ENCODE measurements around the gene ITPR3. TPM values are rescaled to one million over a fixed set of nuclear protein-coding genes. Genes with fewer than 3 reads are reported as not detected.

The ITPR3 gene
- total RNA-seq, 2 donors from 2014 or later, result 106 to 108 TPM

GRCh38 chr6:33702345-33702977 lies 81.3 kb downstream of the ITPR3 start:
- DNase-seq (no peak), ATAC-seq (peak; percentile 42)

GRCh38 chr6:33704215-33705066 lies 83.3 kb downstream of the ITPR3 start:
- no peak for DNase-seq
- peak; percentile 3 for ATAC-seq
- intact Hi-C loops (cut with DNase I, micrococcal nuclease), result loop anchor here in 1 of 2 donors (10.0 kb wide), 1 partner anchor 120 kb away; the partner anchor contains the start of gene BAK1

More at GRCh38 chr6:33702345-33702977, 81.3 kb downstream of the ITPR3 start:
- intact Hi-C loops (cut with DNase I, micrococcal nuclease), result loop anchor here in 1 of 2 donors (10.0 kb wide), 1 partner anchor 118 kb away; the partner anchor contains the start of gene BAK1

GRCh38 chr6:33705268-33705885 lies 84.3 kb downstream of the ITPR3 start:
- ATAC-seq (no peak), DNase-seq (no peak)
- intact Hi-C loops (cut with DNase I, micrococcal nuclease), result loop anchor here in 1 of 2 donors (10.0 kb wide), 1 partner anchor 121 kb away; the partner anchor contains the start of gene BAK1

GRCh38 chr6:33705955-33706725 lies 85.0 kb downstream of the ITPR3 start:
- DNase-seq (no peak), ATAC-seq (no peak)
- intact Hi-C loops (cut with DNase I, micrococcal nuclease), result loop anchor here in 1 of 2 donors (10.0 kb wide), 1 partner anchor 121 kb away; the partner anchor contains the start of gene BAK1

GRCh38 chr6:33707771-33708170 lies 86.6 kb downstream of the ITPR3 start:
- intact Hi-C loops (cut with DNase I, micrococcal nuclease), result loop anchor here in 1 of 2 donors (10.0 kb wide), 1 partner anchor 123 kb away; the partner anchor contains the start of gene BAK1
- no peak for ATAC-seq
- no peak for DNase-seq

- ATAC-seq, result no peak
- intact Hi-C loops (cut with DNase I, micrococcal nuclease), result loop anchor here in 1 of 2 donors (10.0 kb wide), 1 partner anchor 124 kb away; the partner anchor contains the start of gene BAK1
- DNase-seq, result no peak
Measured at GRCh38 chr6:33708516-33709204, 87.5 kb downstream of the ITPR3 start.

GRCh38 chr6:33709605-33710295 lies 88.6 kb downstream of the ITPR3 start:
- intact Hi-C loops (cut with DNase I, micrococcal nuclease), result loop anchor here in 1 of 2 donors (10.0 kb wide), 1 partner anchor 125 kb away; the partner anchor contains the start of gene BAK1

GRCh38 chr6:33710296-33711121 lies 89.4 kb downstream of the ITPR3 start:
- DNase-seq, result no peak
- intact Hi-C loops (cut with DNase I, micrococcal nuclease), result no loop called here
- no peak for ATAC-seq

More at GRCh38 chr6:33709605-33710295, 88.6 kb downstream of the ITPR3 start:
- DNase-seq (no peak), ATAC-seq (no peak)

- intact Hi-C loops (cut with DNase I, micrococcal nuclease), result no loop called here
- ATAC-seq, result peak; percentile 98
- DNase-seq, result peak; percentile 97 to 98
Measured at GRCh38 chr6:33711140-33712129, 90.3 kb downstream of the ITPR3 start, which contains the start of gene UQCC2. TSS of gene UQCC2 (minus strand) at chr6:33711700. CDS start at chr6:33711686, 14 bp downstream.

GRCh38 chr6:33712914-33713313 lies 91.8 kb downstream of the ITPR3 start:
- no peak for ATAC-seq
- no peak for DNase-seq
- intact Hi-C loops (cut with DNase I, micrococcal nuclease), result no loop called here

- no peak for DNase-seq
- ATAC-seq, result no peak
- intact Hi-C loops (cut with DNase I, micrococcal nuclease), result no loop called here
Measured at GRCh38 chr6:33713786-33714185, 92.7 kb downstream of the ITPR3 start.

GRCh38 chr6:33714385-33715040 lies 93.4 kb downstream of the ITPR3 start:
- no peak for ATAC-seq
- DNase-seq, result no peak
- intact Hi-C loops (cut with DNase I, micrococcal nuclease), result no loop called here

GRCh38 chr6:33716379-33716778 lies 95.3 kb downstream of the ITPR3 start:
- peak; percentile 20 for ATAC-seq
- intact Hi-C loops (cut with DNase I, micrococcal nuclease), result no loop called here
- no peak for DNase-seq

GRCh38 chr6:33716890-33717632 lies 95.9 kb downstream of the ITPR3 start:
- no peak for DNase-seq
- intact Hi-C loops (cut with DNase I, micrococcal nuclease), result no loop called here
- no peak for ATAC-seq

Data from left colon (tissue), 2 donors.